Stromal cell of bone marrow (primary cell): Measurements from ENCODE around the gene OR6C4.
"Not testable (repeated sequence)": the region's sequence is repeated elsewhere in the genome, so short reads cannot be mapped to it uniquely, and the experiment has no call there.

Source experiments
- DNase-seq: peaks from one replicate; pipeline ENCODE4 v3.0.0-alpha.2; 2012; ENCODE audit warnings: low read depth

The OR6C4 gene

DNA sequence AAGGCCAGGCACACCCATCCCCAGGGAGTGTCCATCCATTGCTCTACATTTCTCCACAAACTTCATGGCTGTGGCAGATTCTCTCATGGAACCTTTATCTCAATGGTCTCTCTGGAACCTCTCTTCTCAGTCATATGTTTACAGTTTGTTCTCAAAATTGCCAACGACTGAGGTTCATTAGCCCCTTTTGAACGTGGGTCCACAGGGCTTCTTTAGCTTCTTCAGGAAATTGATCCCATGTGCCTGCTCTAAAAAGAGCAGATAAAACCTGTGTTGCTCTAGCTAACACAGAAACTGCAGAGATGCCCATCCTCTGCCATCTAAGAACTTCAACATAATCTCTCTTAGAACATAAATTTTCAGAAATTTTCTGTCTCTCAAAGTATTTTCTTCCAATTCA lies at the start of gene OR6C4:
Gene OR6C4, plus strand, starts transcription at position 301 of the 400 bp plus-strand sequence. CDS start 1,625 bp downstream, outside the sequence.
- DNase-seq = no peak

DNA sequence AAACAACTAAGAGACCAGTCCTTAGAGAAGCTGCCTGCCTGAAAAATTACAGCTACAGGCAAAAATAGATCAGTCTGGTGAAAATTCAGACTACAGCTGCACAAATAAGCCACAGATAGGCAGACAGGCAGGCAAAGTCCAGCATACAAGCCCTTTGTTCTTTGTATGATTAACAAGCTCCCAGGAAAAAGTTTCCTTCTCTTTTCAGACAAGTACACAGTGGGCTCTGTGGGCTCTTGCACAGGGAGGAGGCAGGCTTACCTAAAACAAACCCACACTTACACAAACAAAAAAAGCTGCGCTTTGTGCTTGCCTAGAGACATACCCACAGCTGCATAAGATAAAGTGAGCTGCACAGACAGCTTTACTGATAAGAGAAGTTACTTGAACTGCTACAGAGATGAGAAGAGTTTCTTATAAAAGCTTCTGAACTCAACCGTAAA lies 49.6 kb upstream of the OR6C4 start:
- no peak for DNase-seq

DNA sequence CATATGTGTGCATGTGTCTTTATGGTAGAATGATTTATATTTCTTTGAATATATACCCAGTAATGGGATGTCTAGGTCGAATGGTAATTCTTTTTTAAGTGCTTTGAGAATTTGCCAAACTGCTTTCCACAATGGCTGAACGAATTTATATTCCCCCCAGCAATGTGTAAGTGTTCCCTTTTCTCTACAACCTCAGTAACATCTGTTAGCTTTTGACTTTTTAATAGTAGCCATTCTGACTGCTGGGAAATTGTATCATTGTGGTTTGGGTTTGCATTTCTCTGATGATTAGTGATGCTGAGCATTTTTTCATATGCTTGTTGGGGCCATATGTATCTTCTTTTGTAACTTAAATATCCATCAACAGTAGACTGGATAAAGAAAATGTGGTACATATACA lies 47.8 kb upstream of the OR6C4 start:
- DNase-seq = no peak

- no peak for DNase-seq
Measured at GRCh38 chr12:55515696-55516095, 33.7 kb upstream of the OR6C4 start.

- DNase-seq = no peak
Measured at GRCh38 chr12:55516391-55516790, 33.0 kb upstream of the OR6C4 start.

- not testable (repeated sequence) for DNase-seq
Measured at GRCh38 chr12:55548235-55548634, 1.2 kb upstream of the OR6C4 start.

GRCh38 chr12:55548756-55549155 lies 646 bp upstream of the OR6C4 start:
- no peak for DNase-seq

DNA sequence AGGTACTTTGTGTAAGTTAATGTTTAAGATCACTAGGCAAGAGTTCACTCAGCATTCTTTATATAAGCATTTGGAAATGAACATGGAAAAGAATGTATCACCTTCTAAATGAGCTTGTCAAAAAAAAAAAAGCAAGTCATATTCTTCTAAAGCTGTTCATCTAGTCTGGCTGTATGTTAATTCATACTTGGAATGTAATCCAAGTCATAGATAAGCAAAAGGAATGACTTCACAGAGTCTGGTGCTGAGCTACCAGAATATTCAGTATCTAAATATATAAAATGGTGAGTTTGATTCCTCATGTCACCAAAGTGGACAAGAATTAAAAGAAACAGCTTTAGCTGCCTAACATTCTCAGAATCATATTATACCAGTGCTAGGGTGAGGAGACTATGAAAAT lies 4.9 kb downstream of the OR6C4 start:
- no peak for DNase-seq

DNA sequence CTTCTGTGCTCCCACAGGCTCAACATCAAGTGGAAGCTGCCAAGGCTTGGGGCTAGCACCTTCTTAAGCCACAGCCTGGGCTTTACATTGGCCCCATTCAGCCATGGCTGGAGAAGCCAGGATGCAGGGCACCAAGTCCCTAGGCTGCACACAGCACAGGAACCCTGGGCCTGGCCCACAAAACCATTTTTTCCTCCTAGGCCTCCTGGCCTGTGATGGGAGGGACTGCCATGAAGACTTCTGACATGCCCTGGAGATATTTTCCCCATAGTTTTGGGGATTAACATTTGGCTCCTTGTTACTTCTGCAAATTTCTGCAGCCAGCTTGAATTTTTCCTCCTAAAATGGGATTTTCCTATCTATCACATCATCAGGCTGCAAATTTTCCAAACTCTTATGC lies 20.7 kb downstream of the OR6C4 start:
- DNase-seq = not testable (repeated sequence)

DNA sequence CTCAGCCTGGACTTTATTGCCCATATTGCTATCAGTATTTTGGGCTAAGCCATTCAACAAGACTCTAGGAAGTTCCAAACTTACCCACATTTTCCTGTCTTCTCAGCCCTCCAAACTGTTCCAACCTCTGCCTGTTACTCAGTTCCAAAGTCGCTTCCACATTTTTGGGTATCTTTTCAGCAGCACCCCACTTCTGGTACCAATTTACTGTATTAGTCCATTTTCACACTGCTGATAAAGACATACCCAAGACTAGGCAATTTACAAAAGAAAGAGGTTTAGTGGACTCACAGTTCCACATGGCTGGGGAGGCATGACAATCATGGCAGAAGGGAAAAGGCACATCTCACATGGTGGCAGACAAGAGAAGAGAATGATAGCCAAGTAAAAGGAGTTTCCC lies 21.3 kb downstream of the OR6C4 start:
- not testable (repeated sequence) for DNase-seq

- no peak for DNase-seq
Measured at GRCh38 chr12:55572168-55572567, 22.8 kb downstream of the OR6C4 start, which contains the start of gene OR2AP1. TSS of gene OR2AP1 (plus strand) at chr12:55572468. CDS start at chr12:55574415, 1,947 bp downstream.

DNA sequence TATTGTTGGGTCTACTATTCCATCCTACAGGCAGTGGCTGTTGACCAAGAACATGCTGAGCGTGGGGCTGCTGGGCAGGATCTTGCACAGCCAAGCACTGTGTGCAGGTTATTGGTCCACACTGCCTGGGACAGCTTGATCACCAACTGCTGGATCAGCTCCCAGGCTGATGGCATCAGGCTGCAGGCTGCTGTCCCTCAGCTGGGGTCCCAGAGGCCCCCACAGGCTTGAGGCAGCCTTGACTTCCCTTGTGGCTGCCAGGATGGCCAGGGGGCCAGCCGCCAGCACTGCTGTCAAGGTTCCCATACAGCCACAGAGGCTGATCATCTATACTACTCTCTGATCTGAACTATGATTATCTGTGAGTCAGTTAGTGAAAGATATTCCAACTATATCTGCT lies 32.7 kb downstream of the OR6C4 start:
- no peak for DNase-seq

DNA sequence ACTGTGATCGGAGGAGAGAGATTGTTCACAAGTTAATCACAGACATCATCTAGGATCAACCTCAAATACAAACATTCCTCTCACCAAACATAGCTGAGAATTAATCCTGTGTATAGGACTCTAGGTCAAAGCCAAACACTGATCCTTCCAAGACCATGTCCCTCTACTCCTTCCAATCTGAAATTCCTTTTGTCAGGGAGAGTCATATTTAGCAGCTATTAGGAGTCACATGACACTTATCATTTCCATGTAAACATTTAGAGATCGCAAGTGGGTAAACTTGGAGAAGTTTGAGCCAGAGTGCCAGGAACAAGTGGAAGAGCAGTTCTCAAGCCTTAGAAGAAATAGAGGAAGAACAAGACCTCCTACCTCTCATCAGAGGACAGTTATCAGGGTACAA lies 36.4 kb downstream of the OR6C4 start:
- no peak for DNase-seq

- not testable (repeated sequence) for DNase-seq
Measured at GRCh38 chr12:55590152-55590551, 40.8 kb downstream of the OR6C4 start.
